Coronary artery (tissue), 2 donors: Measurements from ENCODE around the gene STIMATE.

Experiments
- DNase-seq: peaks from one replicate; pipeline ENCODE4 v3.0.0-alpha.2; 2017; ENCODE audit warnings: low spot score
- H3K27ac ChIP-seq, 2 donors: fragments of 200-600 bp; sonication (generic); one replicate each; pipeline ENCODE4 v1.5.1; 2016 to 2019
- H3K4me3 ChIP-seq: fragments of 200-600 bp; sonication (generic); 2 replicates; pipeline ENCODE4 v1.5.1; 2016; ENCODE audit warnings: mild to moderate bottlenecking, moderate library complexity
- CTCF ChIP-seq: fragments of 200-600 bp; sonication (generic); IDR thresholded peaks from one replicate; pipeline ENCODE4 v1.5.1; 2019; ENCODE audit warnings: antibody characterized with exemption

The STIMATE gene

GRCh38 chr3:52895418-52895817 is 1.9 kb downstream of the STIMATE start:
- peak overlapping the region; percentile 65 to 86 for H3K27ac ChIP-seq
- TF ChIP-seq CTCF, result no peak
- H3K4me3 ChIP-seq, result peak overlapping the region; percentile 0
- DNase-seq, result no peak

DNA sequence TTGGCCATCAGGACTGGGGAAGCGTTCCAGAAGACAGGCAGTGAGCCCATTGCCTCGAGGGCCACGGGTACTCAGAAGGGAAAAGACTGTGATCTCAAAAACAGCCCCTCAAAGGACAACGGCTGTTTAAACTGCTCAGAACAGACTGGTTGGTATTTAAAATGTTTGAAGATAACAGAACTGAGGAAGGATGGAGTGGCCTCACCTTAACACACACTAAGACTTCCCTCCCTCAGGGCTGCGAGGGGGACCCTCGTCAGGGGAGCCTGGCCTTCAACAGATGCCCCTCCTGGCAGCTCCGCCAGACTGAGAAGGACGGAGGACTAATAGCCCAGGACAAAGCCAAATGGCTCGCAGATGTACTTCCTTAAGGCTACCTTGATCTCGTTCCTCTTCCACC is 2.6 kb downstream of the STIMATE start:
- no peak for DNase-seq
- H3K27ac ChIP-seq, result peak overlapping the region; percentile 65 to 86

GRCh38 chr3:52893723-52894122 is 3.6 kb downstream of the STIMATE start:
- TF ChIP-seq CTCF, result no peak
- Histone ChIP-seq H3K4me3 (peak overlapping the region; percentile 50), H3K27ac (peak overlapping the region; percentile 78 to 86)
- DNase-seq, result no peak

More for the DNA sequence above, 2.6 kb downstream of the STIMATE start:
- TF ChIP-seq CTCF, result no peak
- no peak overlapping the region for H3K4me3 ChIP-seq

- Histone ChIP-seq H3K27ac (peak overlapping the region; percentile 86), H3K4me3 (peak overlapping the region; percentile 50)
- no peak for DNase-seq
- no peak for TF ChIP-seq CTCF
These were observed 4.6 kb downstream of the STIMATE start for GRCh38 chr3:52892625-52893311.

DNA sequence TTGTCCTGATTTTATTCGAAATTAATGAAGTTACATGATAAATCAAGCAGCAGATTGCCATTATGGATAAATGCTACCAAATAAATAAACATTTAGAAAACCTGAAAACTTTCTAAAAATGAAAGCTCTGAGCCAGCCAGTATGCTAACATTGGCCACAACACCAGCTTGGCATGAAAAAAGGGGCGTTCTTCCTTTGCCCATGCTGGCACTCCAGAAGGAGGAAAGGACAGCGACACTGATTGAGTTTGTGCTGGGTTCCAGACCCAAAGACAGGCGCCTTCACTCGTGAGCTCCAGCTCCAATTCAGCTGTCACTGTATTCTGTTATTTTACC is 5.1 kb downstream of the STIMATE start:
- TF ChIP-seq CTCF, result no peak
- Histone ChIP-seq H3K4me3 (peak overlapping the region; percentile 50), H3K27ac (peak overlapping the region; percentile 86)
- no peak for DNase-seq

DNA sequence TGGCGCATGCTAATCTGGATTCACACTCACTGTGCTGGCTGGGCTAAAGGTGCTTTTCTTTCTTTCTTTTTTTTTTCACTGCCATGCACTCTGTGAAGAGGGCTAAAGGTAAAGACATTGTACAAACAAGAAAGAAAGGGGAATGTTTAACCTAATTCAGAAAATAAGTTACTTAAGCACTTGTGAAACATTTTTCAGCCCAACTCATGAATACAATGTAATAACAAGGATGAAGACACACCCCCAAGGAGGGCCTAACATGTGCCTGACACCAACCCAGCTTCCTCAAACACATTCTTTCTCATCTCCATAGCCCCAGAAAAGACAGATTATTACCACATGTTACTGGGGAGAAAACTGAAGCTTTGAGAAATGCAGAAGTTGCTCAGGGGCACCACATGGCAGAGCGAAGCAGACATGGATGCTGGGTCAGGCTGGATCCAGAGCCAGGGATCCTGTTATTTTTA is 5.7 kb downstream of the STIMATE start:
- DNase-seq, result no peak
- H3K27ac ChIP-seq, result peak overlapping the region; percentile 86
- H3K4me3 ChIP-seq, result no peak overlapping the region
- no peak for TF ChIP-seq CTCF

DNA sequence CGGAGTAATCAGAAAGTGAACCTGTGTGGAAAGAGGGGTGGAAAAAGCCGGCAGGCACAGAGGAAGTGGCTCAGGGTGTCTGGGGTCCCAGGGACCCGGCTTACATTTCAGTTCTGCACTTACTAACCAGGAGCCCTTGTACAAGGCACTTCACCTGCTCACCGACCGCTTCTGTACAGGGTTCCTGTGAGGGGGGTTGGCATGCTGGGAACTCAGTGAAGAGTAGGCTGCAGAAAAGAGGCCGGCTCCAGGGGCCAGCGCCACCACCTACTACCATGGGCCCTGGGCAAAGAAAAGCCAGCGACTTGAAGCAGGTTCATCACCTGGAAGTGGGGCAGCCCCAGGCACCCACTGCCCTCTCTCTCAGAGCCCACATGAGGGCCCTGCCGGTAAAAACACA is 6.2 kb downstream of the STIMATE start:
- H3K27ac ChIP-seq, result peak overlapping the region; percentile 86

More for the DNA sequence above, 6.2 kb downstream of the STIMATE start:
- no peak for DNase-seq
- no peak overlapping the region for H3K4me3 ChIP-seq
- TF ChIP-seq CTCF, result no peak
